WTC11 (cell line): ENCODE measurements around the gene ANKRD26. TPM values are rescaled to one million over a fixed set of nuclear protein-coding genes. Genes with fewer than 3 reads are reported as not detected.

Experiments used
- ATAC-seq: fragments of 200-7000 bp; cut with Tn5 transposase; 2 replicates; pipeline ENCODE4 v1.10.0; 2021; ENCODE audit warnings: mild to moderate bottlenecking, moderate library complexity
- Bru-seq: library from RNA; stranded (reverse); fragments of 400-500 nt; gene quantifications from one replicate; lab custom pipeline; 2021; lab: Mats Ljungman, UMichigan
- CTCF ChIA-PET: fragments of 300-600 bp; sonication (Branson Sonifier 250); formaldehyde crosslinking; loops from one replicate; lab custom pipeline; 2021; ENCODE audit warnings: antibody characterized with exemption; lab: Charles Lee
- POLR2A ChIA-PET: fragments of 350-600 bp; sonication (Branson Sonifier 250); formaldehyde crosslinking; loops from one replicate; lab custom pipeline; 2021; ENCODE audit warnings: antibody characterized with exemption; lab: Charles Lee
- DNase-seq: peaks from one replicate; pipeline ENCODE4 v3.0.0; 2021; ENCODE audit warnings: low spot score
- H3K27ac Mint-ChIP-seq: 2 replicates; pipeline ENCODE4 v1.8.0; 2021; ENCODE audit warnings: mixed read lengths
- H3K27me3 Mint-ChIP-seq: 2 replicates; pipeline ENCODE4 v1.8.0; 2021; ENCODE audit warnings: low read depth, mild to moderate bottlenecking, moderate library complexity, mixed read lengths
- H3K36me3 Mint-ChIP-seq: 2 replicates; pipeline ENCODE4 v1.8.0; 2021; ENCODE audit warnings: mixed read lengths
- H3K4me1 Mint-ChIP-seq: 2 replicates; pipeline ENCODE4 v1.8.0; 2022; ENCODE audit warnings: mixed read lengths
- H3K4me3 Mint-ChIP-seq: 2 replicates; pipeline ENCODE4 v1.8.0; 2021; ENCODE audit warnings: mild to moderate bottlenecking, moderate library complexity, mixed read lengths
- H3K9me3 Mint-ChIP-seq: 2 replicates; pipeline ENCODE4 v1.8.0; 2021; ENCODE audit warnings: mixed read lengths
- ATF3 ChIP-seq: sonication (generic); formaldehyde crosslinking; conservative IDR thresholded peaks from 2 replicates; pipeline ENCODE4 v1.8.1; 2022; ENCODE audit warnings: mild to moderate bottlenecking, missing genetic modification reagents
- ELF4 ChIP-seq: sonication (generic); formaldehyde crosslinking; IDR thresholded peaks from 2 replicates; pipeline ENCODE4 v1.8.1; 2022; ENCODE audit warnings: low read depth, mild to moderate bottlenecking, moderate library complexity, missing genetic modification reagents
- ETV6 ChIP-seq: sonication (generic); formaldehyde crosslinking; IDR thresholded peaks from 2 replicates; pipeline ENCODE4 v1.8.1; 2022; ENCODE audit warnings: mild to moderate bottlenecking, missing genetic modification reagents
- GABPB1 ChIP-seq: sonication (generic); formaldehyde crosslinking; IDR thresholded peaks from 2 replicates; pipeline ENCODE4 v1.8.1; 2023; ENCODE audit warnings: mild to moderate bottlenecking, missing genetic modification reagents
- GTF2I ChIP-seq: fragments of 250-450 bp; sonication (Bioruptor Pico); conservative IDR thresholded peaks from 2 replicates; pipeline ENCODE4 v1.4.0; 2021; ENCODE audit warnings: mild to moderate bottlenecking
- JUN ChIP-seq: sonication (generic); formaldehyde crosslinking; IDR thresholded peaks from 2 replicates; pipeline ENCODE4 v1.8.0; 2023; ENCODE audit warnings: mild to moderate bottlenecking, missing genetic modification reagents
- KAT7 ChIP-seq: sonication (generic); formaldehyde crosslinking; IDR thresholded peaks from 2 replicates; pipeline ENCODE4 v1.8.1; 2023; ENCODE audit warnings: missing genetic modification reagents, mild to moderate bottlenecking, borderline replicate concordance
- NR1H2 ChIP-seq: sonication (generic); formaldehyde crosslinking; IDR thresholded peaks from 2 replicates; pipeline ENCODE4 v1.9.0; 2021; ENCODE audit warnings: mild to moderate bottlenecking, moderate library complexity, missing genetic modification reagents
- PRDM15 ChIP-seq: sonication (generic); formaldehyde crosslinking; IDR thresholded peaks from 2 replicates; pipeline ENCODE4 v1.8.0; 2022; ENCODE audit warnings: missing genetic modification reagents
- SMAD3 ChIP-seq: sonication (generic); formaldehyde crosslinking; IDR thresholded peaks from 2 replicates; pipeline ENCODE4 v1.8.0; 2022; ENCODE audit warnings: missing genetic modification reagents, mild to moderate bottlenecking, borderline replicate concordance
- TEAD1 ChIP-seq: sonication (generic); formaldehyde crosslinking; IDR thresholded peaks from 2 replicates; pipeline ENCODE4 v1.8.0; 2022; ENCODE audit warnings: mild to moderate bottlenecking, missing genetic modification reagents
- ZNF121 ChIP-seq: sonication (generic); formaldehyde crosslinking; IDR thresholded peaks from 2 replicates; pipeline ENCODE4 v1.8.0; 2023; ENCODE audit warnings: missing genetic modification reagents
- ZNF232 ChIP-seq: sonication (generic); formaldehyde crosslinking; IDR thresholded peaks from 2 replicates; pipeline ENCODE4 v1.8.0; 2022; ENCODE audit warnings: mild to moderate bottlenecking, missing genetic modification reagents
- ZNF396 ChIP-seq: fragments of 250-450 bp; sonication (Bioruptor Pico); IDR thresholded peaks from 2 replicates; pipeline ENCODE4 v1.8.0; 2021; ENCODE audit warnings: mild to moderate bottlenecking, moderate library complexity, borderline replicate concordance
- long read RNA-seq, 3 experiments: library from RNA in 1 of 3; library from capped mRNA in 1 of 3; library from polyadenylated mRNA in 1 of 3; unstranded in 2 of 3; stranded (forward) in 1 of 3; transcript quantifications; one replicate each; pipeline ENCODE4 v2.0.0, GENCODE V29; 2021
- total RNA-seq: library from RNA; stranded (reverse); gene quantifications from 3 replicates; pipeline ENCODE4 v1.2.3, GENCODE V29; 2021
- TF ChIP-seq, protein P1 (sequence below): sonication (generic); formaldehyde crosslinking; IDR thresholded peaks from 2 replicates; pipeline ENCODE4 v1.8.0; 2022; ENCODE audit warnings: mild to moderate bottlenecking, missing genetic modification reagents
- TF ChIP-seq, protein P2 (sequence below): fragments of 250-450 bp; sonication (Bioruptor Pico); conservative IDR thresholded peaks from 2 replicates; pipeline ENCODE4 v1.9.0; 2021; ENCODE audit warnings: mild to moderate bottlenecking
- TF ChIP-seq, protein P3 (sequence below): sonication (generic); formaldehyde crosslinking; IDR thresholded peaks from 2 replicates; pipeline ENCODE4 v1.8.0; 2022; ENCODE audit warnings: mild to moderate bottlenecking, missing genetic modification reagents
- TF ChIP-seq, protein P4 (sequence below): fragments of 250-450 bp; sonication (Bioruptor Pico); IDR thresholded peaks from 2 replicates; pipeline ENCODE4 v1.8.0; 2021; ENCODE audit warnings: mild to moderate bottlenecking

Gene ANKRD26
- 7.3 to 10.2 TPM (median 8.1 TPM) in 3 replicates for total RNA-seq
- Bru-seq, nascent RNA = percentile 73 among the genes with signal in this experiment
- long read RNA-seq, experiment 1, partial matches to known transcripts = 9 of 29 reads
- long read RNA-seq, experiment 1, other reads (novel, unspliced or antisense) = 20 of 29 reads
- long read RNA-seq, experiment 2, partial matches to known transcripts = 5 of 9 reads
- long read RNA-seq, experiment 2, other reads (novel, unspliced or antisense) = 4 of 9 reads
- long read RNA-seq, experiment 3, partial matches to known transcripts = 0 of 2 reads
- long read RNA-seq, experiment 3, other reads (novel, unspliced or antisense) = 2 of 2 reads

DNA sequence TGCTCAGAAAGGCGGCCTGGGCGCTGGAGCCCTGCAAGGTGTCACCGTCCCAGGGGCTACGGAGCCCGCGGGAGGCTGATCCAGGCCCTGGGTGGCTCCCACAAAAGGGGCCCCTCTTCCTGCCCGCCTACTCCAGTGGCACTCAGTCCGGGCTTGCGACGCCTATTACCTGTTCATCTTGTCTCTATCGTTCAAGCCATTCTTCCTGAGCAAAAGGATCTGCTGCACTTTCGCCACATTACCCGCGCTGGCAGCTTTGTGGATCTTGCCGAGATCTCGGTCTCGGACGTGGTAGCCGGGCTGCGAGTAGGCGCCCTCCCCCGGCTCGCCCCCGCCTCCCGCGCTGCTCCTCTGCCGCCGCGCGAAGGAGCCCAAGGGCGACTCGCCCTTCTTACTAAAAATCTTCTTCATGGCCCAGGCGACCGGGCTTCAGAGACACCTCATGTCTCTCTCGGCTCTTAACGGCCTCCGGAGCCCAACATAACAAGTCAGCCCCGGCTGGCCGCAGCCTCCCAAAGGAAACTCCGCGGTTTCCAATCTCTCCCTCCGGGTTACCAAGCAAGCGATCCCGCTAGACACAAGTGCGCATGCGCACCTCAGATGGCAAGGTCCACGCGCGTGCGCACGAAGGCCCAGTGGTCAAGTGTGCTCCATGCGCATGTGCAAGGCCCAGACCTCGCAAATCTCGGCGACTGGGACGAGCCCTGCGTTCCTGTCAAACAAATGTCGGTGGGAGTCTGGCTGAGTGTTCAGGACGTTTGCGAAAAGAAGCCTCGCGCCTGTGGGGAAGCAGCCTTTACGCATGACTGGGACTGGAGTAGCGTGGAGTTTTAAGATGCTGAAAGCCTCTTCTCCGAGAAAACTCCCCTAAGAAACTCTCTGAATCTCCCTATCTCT, at the start of gene ANKRD26:
Gene ANKRD26 (minus strand): TSS at position 579 of the 897 bp plus-strand sequence. CDS start 168 bp downstream, at position 411.
- TF ChIP-seq ETV6 (CRISPR knock-in tag) (0 out of 2 replicates have a peak, but pooled peaks have one; percentile 4), TEAD1 (CRISPR knock-in tag) (0 out of 2 replicates have a peak, but pooled peaks have one; percentile 23), PRDM15 (CRISPR knock-in tag) (no peak), ELF4 (CRISPR knock-in tag) (no peak)
- TF ChIP-seq, protein P1, sequence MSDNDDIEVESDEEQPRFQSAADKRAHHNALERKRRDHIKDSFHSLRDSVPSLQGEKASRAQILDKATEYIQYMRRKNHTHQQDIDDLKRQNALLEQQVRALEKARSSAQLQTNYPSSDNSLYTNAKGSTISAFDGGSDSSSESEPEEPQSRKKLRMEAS = peak; percentile 84
- POLR2A ChIA-PET = interaction anchor here (0.6 kb wide), 1 partner anchor 1922 kb away, joined by 3 read pairs; no protein-coding TSS in a partner anchor

DNA sequence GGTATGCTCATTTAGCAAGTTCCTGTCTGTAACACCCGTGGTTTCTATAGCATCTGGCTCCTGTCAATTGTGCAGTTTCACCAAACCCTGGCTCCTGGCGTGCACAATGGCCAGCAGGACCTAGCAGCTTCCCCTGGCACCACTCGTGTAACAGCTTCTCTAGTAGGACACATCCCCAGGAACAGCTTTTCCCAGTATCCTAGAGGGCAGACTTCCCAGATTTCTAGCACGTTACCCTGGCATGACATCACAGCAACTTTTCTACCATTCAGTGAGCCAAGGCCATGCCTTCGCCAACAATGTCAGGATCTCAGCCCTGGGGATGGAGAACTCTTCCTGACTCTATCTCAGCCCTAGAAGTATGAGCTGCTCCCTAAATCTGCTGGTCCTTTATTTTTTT, 47.4 kb upstream of the ANKRD26 start:
- CTCF ChIA-PET = no interaction called here

More for the DNA sequence above, at the start of gene ANKRD26:
- Mint-ChIP-seq H3K36me3 (no peaks in the 10 kb centered on the region), H3K27ac (peak within 1 kb of the TSS; percentile 95), H3K27me3 (peaks cover 3% of the 10 kb centered on the region), H3K4me3 (peak within 1 kb of the TSS; percentile 88), H3K4me1 (peaks cover 6% of the 10 kb centered on the region; the same call in 1 of the 2 replicates), H3K9me3 (peaks cover 4% of the 10 kb centered on the region; the same call in 1 of the 2 replicates)
- ATAC-seq (peak; percentile 79), DNase-seq (peak; percentile 94)
- CTCF ChIA-PET = no interaction called here

More for the DNA sequence above, 47.4 kb upstream of the ANKRD26 start:
- H3K4me3 Mint-ChIP-seq = no peak overlapping the region
- DNase-seq (no peak), ATAC-seq (no peak)
- peaks cover 11% of the 10 kb centered on the region for H3K4me1 Mint-ChIP-seq
- H3K36me3 Mint-ChIP-seq = peaks cover 53% of the 10 kb centered on the region
- TF ChIP-seq NR1H2 (CRISPR knock-in tag) (no peak), GTF2I (no peak), PRDM15 (CRISPR knock-in tag) (no peak), TEAD1 (CRISPR knock-in tag) (no peak), ZNF396 (CRISPR knock-in tag) (no peak), GABPB1 (CRISPR knock-in tag) (no peak), SMAD3 (CRISPR knock-in tag) (no peak), JUN (no peak), ZNF121 (CRISPR knock-in tag) (no peak), ZNF232 (CRISPR knock-in tag) (no peak), KAT7 (no peak), ATF3 (CRISPR knock-in tag) (no peak)
- TF ChIP-seq, protein P2, sequence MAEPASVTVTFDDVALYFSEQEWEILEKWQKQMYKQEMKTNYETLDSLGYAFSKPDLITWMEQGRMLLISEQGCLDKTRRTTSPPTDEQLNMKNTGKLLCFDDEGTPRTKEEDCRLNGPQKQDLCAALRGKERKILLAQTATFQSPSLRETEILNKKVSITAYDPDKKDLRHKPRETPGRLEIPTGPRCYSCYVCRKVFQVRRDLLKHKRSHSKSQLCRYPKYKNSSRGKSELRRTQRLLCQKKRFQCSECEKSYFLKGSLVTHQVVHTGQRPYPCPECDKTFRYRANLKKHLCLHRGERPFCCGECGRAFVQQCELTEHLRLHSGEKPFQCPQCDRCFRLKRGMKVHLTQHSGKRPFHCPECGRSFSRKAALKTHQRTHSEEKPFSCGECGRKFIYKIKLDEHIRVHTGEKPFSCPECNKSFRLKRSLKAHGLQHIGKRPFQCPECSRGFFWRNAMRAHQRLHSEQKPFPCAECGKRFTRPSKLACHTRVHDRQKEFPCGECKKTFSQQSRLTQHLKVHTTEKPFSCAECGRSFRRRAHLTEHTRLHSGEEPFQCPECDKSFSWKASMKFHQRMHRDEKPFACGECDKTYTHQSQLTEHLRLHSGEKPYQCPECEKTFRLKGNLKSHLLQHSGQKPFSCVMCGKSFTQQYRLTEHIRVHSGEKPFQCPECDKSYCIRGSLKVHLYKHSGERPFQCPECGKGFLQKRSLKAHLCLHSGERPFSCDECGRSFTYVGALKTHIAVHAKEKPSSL (CRISPR knock-in tag) = no peak
- TF ChIP-seq, protein P3, sequence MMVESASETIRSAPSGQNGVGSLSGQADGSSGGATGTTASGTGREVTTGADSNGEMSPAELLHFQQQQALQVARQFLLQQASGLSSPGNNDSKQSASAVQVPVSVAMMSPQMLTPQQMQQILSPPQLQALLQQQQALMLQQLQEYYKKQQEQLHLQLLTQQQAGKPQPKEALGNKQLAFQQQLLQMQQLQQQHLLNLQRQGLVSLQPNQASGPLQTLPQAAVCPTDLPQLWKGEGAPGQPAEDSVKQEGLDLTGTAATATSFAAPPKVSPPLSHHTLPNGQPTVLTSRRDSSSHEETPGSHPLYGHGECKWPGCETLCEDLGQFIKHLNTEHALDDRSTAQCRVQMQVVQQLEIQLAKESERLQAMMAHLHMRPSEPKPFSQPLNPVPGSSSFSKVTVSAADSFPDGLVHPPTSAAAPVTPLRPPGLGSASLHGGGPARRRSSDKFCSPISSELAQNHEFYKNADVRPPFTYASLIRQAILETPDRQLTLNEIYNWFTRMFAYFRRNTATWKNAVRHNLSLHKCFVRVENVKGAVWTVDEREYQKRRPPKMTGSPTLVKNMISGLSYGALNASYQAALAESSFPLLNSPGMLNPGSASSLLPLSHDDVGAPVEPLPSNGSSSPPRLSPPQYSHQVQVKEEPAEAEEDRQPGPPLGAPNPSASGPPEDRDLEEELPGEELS (CRISPR knock-in tag) = no peak
- TF ChIP-seq, protein P4, sequence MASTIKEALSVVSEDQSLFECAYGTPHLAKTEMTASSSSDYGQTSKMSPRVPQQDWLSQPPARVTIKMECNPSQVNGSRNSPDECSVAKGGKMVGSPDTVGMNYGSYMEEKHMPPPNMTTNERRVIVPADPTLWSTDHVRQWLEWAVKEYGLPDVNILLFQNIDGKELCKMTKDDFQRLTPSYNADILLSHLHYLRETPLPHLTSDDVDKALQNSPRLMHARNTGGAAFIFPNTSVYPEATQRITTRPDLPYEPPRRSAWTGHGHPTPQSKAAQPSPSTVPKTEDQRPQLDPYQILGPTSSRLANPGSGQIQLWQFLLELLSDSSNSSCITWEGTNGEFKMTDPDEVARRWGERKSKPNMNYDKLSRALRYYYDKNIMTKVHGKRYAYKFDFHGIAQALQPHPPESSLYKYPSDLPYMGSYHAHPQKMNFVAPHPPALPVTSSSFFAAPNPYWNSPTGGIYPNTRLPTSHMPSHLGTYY (CRISPR knock-in tag) = no peak
- H3K9me3 Mint-ChIP-seq = no peaks in the 10 kb centered on the region
- H3K27me3 Mint-ChIP-seq = no peaks in the 10 kb centered on the region
- POLR2A ChIA-PET = interaction anchor here (0.6 kb wide), 1 partner anchor 19 kb away, joined by 3 read pairs; no protein-coding TSS in a partner anchor
- no peak overlapping the region for H3K27ac Mint-ChIP-seq
